Measurements from ENCODE around the gene MCM10. TPM values are rescaled to one million over a fixed set of nuclear protein-coding genes. Genes with fewer than 3 reads are reported as not detected.
A peak's percentile ranks its signal among the peaks of the same experiment; 100 is the strongest.

The MCM10 gene
- total and polyA plus RNA-seq, 2 of the 4 experiments (the other 2 are of a cell fraction), result 5.4 to 11.8 TPM

DNA sequence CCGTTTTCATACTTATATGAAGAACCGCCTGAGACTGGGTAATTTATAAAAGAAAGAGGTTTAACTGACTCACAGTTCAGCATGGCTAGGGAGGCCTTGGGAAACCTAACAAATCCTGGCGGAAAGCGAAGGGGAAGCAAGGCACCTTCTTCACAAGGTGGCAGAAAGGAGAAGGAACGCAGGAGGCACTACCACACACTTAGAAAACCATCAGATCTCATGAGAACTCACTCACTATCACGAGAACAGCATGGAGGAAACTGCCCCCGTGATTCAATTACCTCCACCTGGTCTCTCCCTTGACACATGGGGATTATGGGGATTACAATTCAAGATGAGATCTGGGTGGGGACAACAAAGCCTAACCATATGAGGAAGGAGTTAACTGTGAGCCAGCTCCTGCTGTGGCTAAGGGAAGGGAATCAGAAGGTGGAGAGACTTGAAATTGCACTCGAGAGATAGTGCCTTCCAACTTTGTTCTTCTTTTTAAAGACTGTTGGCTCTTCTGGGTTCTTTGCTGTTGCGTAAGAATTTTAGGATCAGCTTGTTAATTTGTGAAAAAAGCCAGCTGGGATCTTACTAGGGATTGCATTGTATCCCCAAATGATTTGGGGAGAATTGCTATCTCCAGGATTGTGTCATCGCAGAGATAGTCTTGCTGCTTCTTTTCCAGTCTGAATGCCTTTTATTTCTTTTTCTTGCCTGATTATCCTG lies 40.4 kb upstream of the MCM10 start:
- no peak for ATAC-seq (ENCODE audit: low read depth)
- no peak overlapping the region for H3K56ac ChIP-seq (ENCODE audit: extremely low read depth, insufficient read depth, low read length)
- H3K9ac ChIP-seq (ENCODE audit: low read depth, low read length), result no peak overlapping the region
- no peak overlapping the region for H4K5ac ChIP-seq (ENCODE audit: low read depth, low read length)
- H2BK15ac ChIP-seq (ENCODE audit: low read depth, low read length), result no peak overlapping the region
- peaks cover 4 to 9% of the 10 kb centered on the region in 2 experiments; a peak in 2 of 4 replicates for H3K79me1 ChIP-seq (ENCODE audit: low read depth in 1 of 2, low read length in 2 of 2)
- no peak overlapping the region for H3K18ac ChIP-seq (ENCODE audit: low read depth, low read length)
- H2BK20ac ChIP-seq (ENCODE audit: low read depth, low read length), result no peak overlapping the region
- no TSS peak for BruUV-seq (replicated peaks)
- peaks cover 39% of the 10 kb centered on the region for H3K36me3 ChIP-seq (ENCODE audit: control insufficient read depth, insufficient read depth, low read length)
- H3K9me3 ChIP-seq (ENCODE audit: control insufficient read depth, insufficient read depth, low read length), result no peaks in the 10 kb centered on the region
- in situ Hi-C loops (cut with MboI; ENCODE audit: low sequenced_read_pairs), result no loop called here
- no peak overlapping the region for H2BK120ac ChIP-seq (ENCODE audit: low read depth, low read length)
- dilution Hi-C loops (cut with HindIII; ENCODE audit: low sequenced_read_pairs, unreplicated experiment), result no loop called here
- no peak overlapping the region for H4K8ac ChIP-seq (ENCODE audit: low read depth in 2 of 2, low read length in 2 of 2)
- WGBS, 2 experiments (ENCODE audit: extremely low coverage in 2 of 2, insufficient read length in 1 of 2), result no CpG with 5 or more reads among the region's 10 CpGs
- peaks cover 3% of the 10 kb centered on the region; the same call in 1 of the 2 replicates for H3K4me1 ChIP-seq (ENCODE audit: control insufficient read depth, insufficient read depth, low read length)
- H2AK5ac ChIP-seq (ENCODE audit: low read depth, low read length), result no peak overlapping the region
- no peak overlapping the region for H3K4ac ChIP-seq (ENCODE audit: low read depth, low read length)
- H3K27ac ChIP-seq (ENCODE audit: insufficient read depth, low read length), result no peak overlapping the region
- no peaks in the 10 kb centered on the region for H4K20me1 ChIP-seq (ENCODE audit: insufficient read depth, low read length)
- H3K27me3 ChIP-seq (ENCODE audit: control insufficient read depth, insufficient read depth, low read length), result no peaks in the 10 kb centered on the region
- H3K4me3 ChIP-seq (ENCODE audit: insufficient read depth, low read depth, low read length), result no peak overlapping the region
- peaks cover 2% of the 10 kb centered on the region; the same call in 1 of the 2 replicates for H3K9me1 ChIP-seq (ENCODE audit: insufficient read depth, low read length)
- H4K91ac ChIP-seq (ENCODE audit: insufficient read depth, low read depth, low read length), result no peak overlapping the region
- DNase-seq, result no peak
- peak overlapping the region; percentile 31; the same call in 1 of the 2 replicates for H3K4me2 ChIP-seq (ENCODE audit: low read depth, low read length)
- H2AFZ ChIP-seq (replicated peaks; ENCODE audit: low read length, poor library complexity), result no peak overlapping the region
- intact Hi-C loops (cut with micrococcal nuclease), result no loop called here
- CTCF ChIA-PET, result no interaction called here
- TF ChIP-seq CEBPB (IDR thresholded peaks at IDR 0.05; ENCODE audit: low read depth, low read length) (peak; percentile 81), MXI1 (IDR thresholded peaks at IDR 0.05; ENCODE audit: borderline replicate concordance, low read depth, low read length) (no peak), RFX5 (IDR thresholded peaks at IDR 0.05; ENCODE audit: low read depth, low read length) (no peak)
- POLR2A ChIA-PET (ENCODE audit: unreplicated experiment), result no interaction called here
- no peak overlapping the region for H2AK9ac ChIP-seq (replicated peaks; ENCODE audit: low read depth, low read length, poor library complexity)
- no peak overlapping the region for H3K14ac ChIP-seq (replicated peaks; ENCODE audit: low read depth, low read length)
- no peak overlapping the region for H2BK5ac ChIP-seq (ENCODE audit: low read depth, low read length, poor library complexity, severe bottlenecking)
- H3K23ac ChIP-seq (ENCODE audit: low read depth, low read length), result no peak overlapping the region

Measured in IMR-90 (cell line).